NT2/D1 (cell line): ENCODE data around the gene SYNE4.
"Not testable (repeated sequence)": the region's sequence is repeated elsewhere in the genome, so short reads cannot be mapped to it uniquely, and the experiment has no call there.

ENCODE experiments used
- DNase-seq: peaks from one replicate; pipeline ENCODE4 v3.0.0-alpha.2; 2011; ENCODE audit warnings: low read depth, low spot score
- H3K27me3 ChIP-seq: 2 replicates; pipeline ENCODE4 v1.6.0; 2011; ENCODE audit warnings: mild to moderate bottlenecking; ENCODE audit not compliant: insufficient read length, insufficient read depth
- H3K36me3 ChIP-seq: 2 replicates; pipeline ENCODE4 v1.6.1; 2011; ENCODE audit warnings: mild to moderate bottlenecking, low read length, mixed read lengths; ENCODE audit not compliant: insufficient read depth, insufficient read length
- H3K4me1 ChIP-seq: 2 replicates; pipeline ENCODE4 v1.5.1; 2011; ENCODE audit not compliant: insufficient read depth, insufficient read length
- H3K4me3 ChIP-seq: 2 replicates; pipeline ENCODE4 v1.5.1; 2011; ENCODE audit warnings: low read depth; ENCODE audit not compliant: insufficient read length
- H3K9ac ChIP-seq: 2 replicates; pipeline ENCODE4 v1.6.0; 2011; ENCODE audit warnings: low read depth; ENCODE audit not compliant: insufficient read length
- H3K9me3 ChIP-seq: 2 replicates; pipeline ENCODE4 v1.5.1; 2011; ENCODE audit warnings: mild to moderate bottlenecking, low read length; ENCODE audit not compliant: insufficient read depth
- SUZ12 ChIP-seq: IDR thresholded peaks from 2 replicates; pipeline ENCODE4 v1.6.1; 2011; ENCODE audit not compliant: insufficient read length, insufficient read depth; ENCODE audit errors: extremely low read depth
- YY1 ChIP-seq: IDR thresholded peaks from 2 replicates; pipeline ENCODE4 v1.6.1; 2011; ENCODE audit not compliant: insufficient read length, insufficient read depth
- ZNF274 ChIP-seq: IDR thresholded peaks from 2 replicates; pipeline ENCODE4 v1.6.1; 2011; ENCODE audit warnings: mild to moderate bottlenecking, low read depth, low read length

Gene SYNE4

DNA sequence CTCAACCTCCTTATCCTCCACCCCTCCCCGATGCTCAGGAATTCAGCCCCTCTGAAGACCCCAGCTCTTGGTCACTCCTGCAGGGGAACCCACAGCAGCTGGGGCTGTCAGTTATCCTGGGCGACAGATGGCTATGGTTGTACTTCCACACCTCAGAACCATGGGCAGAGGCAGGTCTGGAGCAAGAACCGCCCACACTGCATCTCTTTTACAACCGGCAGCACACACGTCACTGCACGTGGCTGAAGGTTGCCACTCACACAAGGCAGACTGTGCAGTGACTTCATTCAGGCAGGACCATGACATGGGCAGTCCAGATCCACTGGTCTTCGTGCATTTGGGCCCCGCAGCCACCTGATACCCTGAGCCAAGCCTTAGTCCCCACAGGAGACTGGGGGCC is 35.1 kb downstream of the SYNE4 start:
- H3K4me1 ChIP-seq, result no peaks in the 10 kb centered on the region
- H3K9ac ChIP-seq, result no peak overlapping the region
- H3K9me3 ChIP-seq, result no peaks in the 10 kb centered on the region
- no peak for DNase-seq
- H3K4me3 ChIP-seq, result no peak overlapping the region
- H3K27me3 ChIP-seq, result no peaks in the 10 kb centered on the region
- TF ChIP-seq YY1, result no peak
- TF ChIP-seq ZNF274, result no peak
- TF ChIP-seq SUZ12, result no peak
- H3K36me3 ChIP-seq, result no peaks in the 10 kb centered on the region

DNA sequence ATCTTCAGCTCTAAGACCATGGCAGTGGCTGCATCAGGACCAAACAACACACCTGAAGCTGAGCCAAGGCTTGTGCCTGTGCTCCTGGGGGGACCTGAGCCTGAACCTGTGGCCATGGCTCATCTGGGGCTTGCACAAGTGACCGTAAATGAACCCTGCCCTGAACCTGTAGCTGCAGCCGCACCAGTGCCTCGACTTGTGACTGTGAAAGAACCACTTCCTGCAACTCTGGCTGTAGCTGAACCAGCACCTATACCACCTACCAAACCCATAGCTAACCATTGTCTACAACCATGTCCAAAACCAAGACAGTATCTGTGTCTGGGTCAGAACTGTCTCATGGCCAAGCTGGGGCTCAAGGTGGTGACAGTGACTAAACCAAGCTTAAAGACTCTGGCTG is 41.8 kb downstream of the SYNE4 start:
- no peak overlapping the region for H3K9ac ChIP-seq
- no peaks in the 10 kb centered on the region for H3K36me3 ChIP-seq
- no peaks in the 10 kb centered on the region for H3K4me1 ChIP-seq
- H3K9me3 ChIP-seq, result no peaks in the 10 kb centered on the region
- peaks cover 6% of the 10 kb centered on the region for H3K27me3 ChIP-seq
- TF ChIP-seq SUZ12 (no peak), YY1 (no peak), ZNF274 (no peak)
- DNase-seq, result no peak
- H3K4me3 ChIP-seq, result no peak overlapping the region

DNA sequence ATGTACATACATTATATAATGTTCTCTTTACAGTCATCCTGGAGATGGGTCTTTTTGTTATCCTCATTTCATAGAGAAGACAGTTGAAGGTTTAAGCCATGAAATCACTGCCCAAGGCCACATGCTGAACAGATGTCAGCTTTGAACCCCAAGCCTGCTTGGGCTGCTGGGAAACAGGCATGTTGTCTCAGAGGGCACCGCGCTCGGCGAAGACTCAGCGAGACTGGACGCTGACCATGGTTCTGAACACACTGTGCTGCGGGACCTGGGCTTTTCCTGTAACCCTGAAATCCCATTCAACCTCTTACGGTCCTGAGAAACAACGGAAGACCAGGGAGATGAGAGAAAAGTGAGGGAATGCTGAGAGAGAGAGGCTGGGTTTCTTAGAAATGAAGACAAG is 45.1 kb downstream of the SYNE4 start:
- Histone ChIP-seq H3K4me3 (no peak overlapping the region), H3K9ac (no peak overlapping the region), H3K36me3 (no peaks in the 10 kb centered on the region), H3K4me1 (peaks cover 9% of the 10 kb centered on the region), H3K27me3 (peaks cover 36% of the 10 kb centered on the region), H3K9me3 (no peaks in the 10 kb centered on the region)
- no peak for TF ChIP-seq YY1
- TF ChIP-seq ZNF274, result no peak
- TF ChIP-seq SUZ12, result no peak
- peak; percentile 51 for DNase-seq

DNA sequence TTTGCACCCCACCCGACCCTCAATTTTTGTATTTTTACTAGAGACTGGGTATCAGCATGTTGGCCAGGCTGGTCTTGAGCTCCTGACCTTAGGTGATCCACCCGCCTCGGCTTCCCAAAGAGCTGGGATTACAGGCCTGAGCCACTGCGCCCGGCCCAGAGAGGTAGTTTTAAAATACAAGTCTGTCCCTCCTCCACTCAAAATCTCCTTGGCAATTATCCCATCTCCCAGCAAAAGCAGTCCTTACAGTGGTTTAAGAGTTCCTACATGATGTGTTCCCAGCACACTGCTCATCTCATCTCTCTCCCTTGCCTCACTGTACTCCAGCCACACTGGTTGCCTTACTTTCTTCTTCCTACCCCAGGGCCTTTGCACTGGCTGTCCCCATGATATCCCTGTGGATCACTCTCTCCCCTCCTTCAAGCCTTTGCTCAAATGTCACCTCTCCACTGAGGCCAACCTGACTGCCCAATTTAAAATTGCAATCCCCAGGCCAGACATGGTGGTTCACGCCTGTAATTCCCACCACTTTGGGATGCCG is 48.1 kb downstream of the SYNE4 start:
- no peak for TF ChIP-seq SUZ12
- TF ChIP-seq YY1, result no peak
- no peak for TF ChIP-seq ZNF274
- H3K27me3 ChIP-seq, result peaks cover 52% of the 10 kb centered on the region
- no peaks in the 10 kb centered on the region for H3K9me3 ChIP-seq
- no peak overlapping the region for H3K4me3 ChIP-seq
- H3K9ac ChIP-seq, result no peak overlapping the region
- no peaks in the 10 kb centered on the region for H3K36me3 ChIP-seq
- peaks cover 9% of the 10 kb centered on the region for H3K4me1 ChIP-seq
- no peak for DNase-seq

GRCh38 chr19:35959968-35960320 is 48.7 kb downstream of the SYNE4 start:
- Histone ChIP-seq H3K9me3 (no peaks in the 10 kb centered on the region), H3K9ac (peak overlapping the region; percentile 56), H3K36me3 (no peaks in the 10 kb centered on the region), H3K4me1 (peaks cover 9% of the 10 kb centered on the region), H3K4me3 (no peak overlapping the region), H3K27me3 (peaks cover 52% of the 10 kb centered on the region)
- no peak for DNase-seq
- no peak for TF ChIP-seq SUZ12
- TF ChIP-seq YY1, result no peak
- no peak for TF ChIP-seq ZNF274

DNA sequence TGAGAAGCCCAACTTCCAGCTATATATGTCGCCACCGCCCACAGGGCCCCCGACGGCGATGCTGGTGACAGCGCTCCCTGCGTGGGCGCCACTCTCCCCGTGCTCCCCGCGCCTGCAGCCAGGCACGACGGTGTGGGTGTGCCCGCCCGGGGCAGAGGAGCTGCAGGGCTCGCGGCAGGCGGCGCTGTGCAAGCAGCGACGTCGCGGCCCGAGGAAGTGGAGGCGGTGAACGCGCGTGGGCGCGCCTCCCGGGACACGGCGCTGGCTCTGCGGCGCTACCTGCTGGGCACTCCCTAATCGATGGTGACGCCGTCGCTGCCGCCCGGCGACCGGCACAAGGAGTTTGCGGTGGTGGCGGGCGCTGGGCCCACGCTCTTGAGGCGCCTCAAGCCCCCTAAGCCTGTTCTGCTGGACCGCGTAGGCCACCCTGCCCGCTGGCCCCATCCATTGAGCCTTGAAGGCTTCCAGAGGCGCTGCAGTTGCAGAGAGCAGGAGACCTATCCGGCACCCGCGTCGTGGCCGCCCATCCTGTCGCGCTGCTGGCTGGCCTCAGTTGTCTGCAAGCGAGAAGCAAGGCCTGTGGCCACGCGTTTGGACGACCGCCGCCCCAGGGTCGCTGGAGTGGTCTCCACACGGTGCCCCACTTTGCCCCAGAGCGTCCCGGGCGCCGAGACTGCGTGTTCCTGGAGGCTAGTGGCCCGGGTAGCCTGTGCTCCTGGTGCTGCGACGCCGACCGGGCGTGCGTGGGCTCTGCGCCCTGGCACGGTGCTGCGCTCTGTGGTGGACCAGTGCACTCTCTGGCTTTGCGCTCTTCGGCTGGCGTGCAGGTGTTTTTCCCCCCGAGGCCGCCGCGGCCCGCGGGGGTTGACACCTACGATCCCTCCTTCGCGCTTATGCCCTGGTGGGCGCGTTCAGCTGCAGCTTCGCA is 49.3 kb downstream of the SYNE4 start:
- Histone ChIP-seq H3K9me3 (no peaks in the 10 kb centered on the region), H3K36me3 (no peaks in the 10 kb centered on the region), H3K9ac (peak overlapping the region; percentile 56), H3K27me3 (peaks cover 52% of the 10 kb centered on the region), H3K4me1 (peaks cover 9% of the 10 kb centered on the region), H3K4me3 (peak overlapping the region; percentile 39)
- no peak for TF ChIP-seq YY1
- peak; percentile 78 for TF ChIP-seq SUZ12
- DNase-seq, result no peak

GRCh38 chr19:35958660-35959039 is 50.0 kb downstream of the SYNE4 start:
- DNase-seq, result no peak
- Histone ChIP-seq H3K9ac (peak overlapping the region; percentile 56), H3K4me3 (peak overlapping the region; percentile 39), H3K36me3 (no peaks in the 10 kb centered on the region), H3K9me3 (no peaks in the 10 kb centered on the region), H3K4me1 (peaks cover 9% of the 10 kb centered on the region), H3K27me3 (peaks cover 52% of the 10 kb centered on the region)
- TF ChIP-seq YY1, result no peak
- TF ChIP-seq ZNF274, result no peak
- TF ChIP-seq SUZ12, result no peak

- H3K27me3 ChIP-seq, result peaks cover 46% of the 10 kb centered on the region
- H3K9ac ChIP-seq, H3K9me3 ChIP-seq, H3K4me1 ChIP-seq, DNase-seq, H3K4me3 ChIP-seq, H3K36me3 ChIP-seq: not testable (repeated sequence)
Observed at GRCh38 chr19:35957411-35957810, 51.2 kb downstream of the SYNE4 start.
